ENCODE results near the gene SLC17A2.
"Not testable (repeated sequence)": the region's sequence is repeated elsewhere in the genome, so short reads cannot be mapped to it uniquely, and the experiment has no call there.

SLC17A2 gene

GRCh38 chr6:25951296-25952032, 21.0 kb upstream of the SLC17A2 start:
- no peak for DNase-seq

- DNase-seq, result no peak
These were observed 19.8 kb upstream of the SLC17A2 start for GRCh38 chr6:25950297-25950696.

GRCh38 chr6:25949695-25950094, 19.2 kb upstream of the SLC17A2 start:
- no peak for DNase-seq

- not testable (repeated sequence) for DNase-seq
These were observed 17.0 kb upstream of the SLC17A2 start for GRCh38 chr6:25947492-25947891.

- no peak for DNase-seq
These were observed 16.1 kb upstream of the SLC17A2 start for GRCh38 chr6:25946631-25947030.

GRCh38 chr6:25945738-25946137, 15.2 kb upstream of the SLC17A2 start:
- DNase-seq, result not testable (repeated sequence)

GRCh38 chr6:25944688-25945574, 14.4 kb upstream of the SLC17A2 start:
- DNase-seq, result no peak

- no peak for DNase-seq
These were observed 13.4 kb upstream of the SLC17A2 start for GRCh38 chr6:25943887-25944286.

- DNase-seq, result no peak
These were observed 12.2 kb upstream of the SLC17A2 start for GRCh38 chr6:25942561-25943147.

- DNase-seq, result no peak
These were observed 9.1 kb upstream of the SLC17A2 start for GRCh38 chr6:25939593-25939992.

GRCh38 chr6:25935953-25936352, 5.5 kb upstream of the SLC17A2 start:
- DNase-seq, result no peak

GRCh38 chr6:25934735-25935313, 4.3 kb upstream of the SLC17A2 start:
- DNase-seq, result no peak

GRCh38 chr6:25934156-25934555, 3.7 kb upstream of the SLC17A2 start:
- no peak for DNase-seq

- DNase-seq, result no peak
These were observed 869 bp upstream of the SLC17A2 start for GRCh38 chr6:25931411-25931709.

- not testable (repeated sequence) for DNase-seq
These were observed 706 bp downstream of the SLC17A2 start for GRCh38 chr6:25929785-25930184.

- no peak for DNase-seq
These were observed 1.7 kb downstream of the SLC17A2 start for GRCh38 chr6:25928562-25929324.

GRCh38 chr6:25927756-25928216, 2.7 kb downstream of the SLC17A2 start:
- DNase-seq, result no peak

- DNase-seq, result no peak
These were observed 3.3 kb downstream of the SLC17A2 start for GRCh38 chr6:25927178-25927577.

GRCh38 chr6:25925876-25926275, 4.6 kb downstream of the SLC17A2 start:
- DNase-seq, result no peak

GRCh38 chr6:25922301-25922700, 8.2 kb downstream of the SLC17A2 start:
- DNase-seq, result no peak

- DNase-seq, result no peak
These were observed 8.8 kb downstream of the SLC17A2 start for GRCh38 chr6:25921525-25922203.

GRCh38 chr6:25919657-25920056, 10.8 kb downstream of the SLC17A2 start:
- DNase-seq, result no peak
